HCT116 (cell line): ENCODE data around the gene GRIA1. TPM values are rescaled to one million over a fixed set of nuclear protein-coding genes. Genes with fewer than 3 reads are reported as not detected.

Experiments
- ATAC-seq: fragments of 200-7000 bp; cut with Tn5 transposase; 2 replicates; pipeline ENCODE4 v1.9.1; 2020; ENCODE audit warnings: mild to moderate bottlenecking, moderate library complexity
- BruUV-seq: library from RNA; stranded (reverse); fragments of 400-500 nt; replicated peaks from 2 replicates; lab custom pipeline; 2021; lab: Mats Ljungman, UMichigan
- CTCF ChIA-PET: fragments of 300-600 bp; sonication (Branson Sonifier 250); formaldehyde crosslinking; loops from one replicate; lab custom pipeline; 2021; ENCODE audit warnings: antibody characterized with exemption; lab: Charles Lee
- POLR2A ChIA-PET: fragments of 300-600, 350-600 bp; sonication (Branson Sonifier 250); formaldehyde crosslinking; loops from one replicate; lab custom pipeline; 2021; ENCODE audit warnings: antibody characterized with exemption; lab: Charles Lee
- RAD21 ChIA-PET, 2 experiments: fragments of 300-600 bp; sonication (Branson Sonifier 250); formaldehyde crosslinking; loops; one replicate each; lab custom pipeline; 2023; ENCODE audit warnings: low total read pairs in 2 of 2; ENCODE audit not compliant: uncharacterized antibody in 2 of 2, unreplicated experiment in 2 of 2, low non-redundant PET in 1 of 2; lab: Charles Lee
- DNase-seq: peaks from one replicate; pipeline ENCODE4 v3.0.0-alpha.2; 2010; ENCODE audit warnings: low read depth, low spot score
- H2AFZ ChIP-seq: fragments of 200-600 bp; shearing (Covaris generic), sonication (generic); 2 replicates; pipeline ENCODE4 v1.6.1; 2017; ENCODE audit warnings: low read depth, mixed run types, mixed read lengths, antibody characterized with exemption, low read length; ENCODE audit not compliant: poor library complexity, severe bottlenecking
- H3K27ac ChIP-seq: 2 replicates; pipeline ENCODE4 v1.5.1; 2012; ENCODE audit warnings: low read depth, low read length
- H3K27me3 ChIP-seq: fragments of 200-600 bp; sonication (generic); 2 replicates; pipeline ENCODE4 v1.6.1; 2016; ENCODE audit warnings: mixed run types, low read length, mixed read lengths; ENCODE audit not compliant: insufficient read depth
- H3K36me3 ChIP-seq, 2 experiments: fragments of 200-500 bp in 1 of 2; fragments of 200-600 bp in 1 of 2; sonication (Bioruptor generic) in 1 of 2; sonication (generic) in 1 of 2; 2 replicates each; pipeline versions ENCODE4 v1.5.1 to v1.6.1; 2014 to 2016; ENCODE audit warnings: low read length in 2 of 2, inconsistent platforms in 1 of 2, mixed read lengths in 1 of 2, mixed run types in 1 of 2; ENCODE audit not compliant: insufficient read depth in 2 of 2, control insufficient read depth in 1 of 2
- H3K4me1 ChIP-seq, 2 experiments: fragments of 200-600 bp in 1 of 2; sonication (generic) in 1 of 2; 2 replicates each; pipeline versions ENCODE4 v1.5.1 to v1.6.1; 2012 to 2017; ENCODE audit warnings: low read length in 2 of 2, inconsistent platforms in 1 of 2, mild to moderate bottlenecking in 1 of 2, mixed read lengths in 1 of 2, mixed run types in 1 of 2, moderate library complexity in 1 of 2; ENCODE audit not compliant: insufficient read depth in 2 of 2, control insufficient read depth in 1 of 2
- H3K4me2 ChIP-seq: fragments of 200-600 bp; sonication (generic); 2 replicates; pipeline ENCODE4 v1.6.1; 2017; ENCODE audit warnings: mixed run types, low read length, mixed read lengths
- H3K4me3 ChIP-seq, 2 experiments: fragments of 200-600 bp in 1 of 2; sonication (generic) in 1 of 2; replicated peaks in 1 of 2; 2 replicates each; pipeline ENCODE4 v1.5.1; 2011 to 2016; ENCODE audit warnings: low read length in 2 of 2, control low read depth in 1 of 2, low read depth in 1 of 2, mild to moderate bottlenecking in 1 of 2, mixed read lengths in 1 of 2, mixed run types in 1 of 2
- H3K79me2 ChIP-seq: fragments of 200-600 bp; sonication (generic); 2 replicates; pipeline ENCODE4 v1.6.1; 2017; ENCODE audit warnings: mild to moderate bottlenecking, mixed run types, low read length, moderate library complexity, mixed read lengths; ENCODE audit not compliant: insufficient read depth
- H3K9ac ChIP-seq: fragments of 200-600 bp; sonication (generic); 2 replicates; pipeline ENCODE4 v1.6.1; 2016; ENCODE audit warnings: low read length, mixed read lengths
- H3K9me2 ChIP-seq: fragments of 200-600 bp; sonication (generic), shearing (Covaris generic); 2 replicates; pipeline ENCODE4 v1.6.1; 2017; ENCODE audit warnings: mixed run types, mild to moderate bottlenecking, moderate library complexity; ENCODE audit not compliant: insufficient read depth
- H3K9me3 ChIP-seq, 2 experiments: fragments of 200-500 bp in 1 of 2; fragments of 200-600 bp in 1 of 2; sonication (Bioruptor generic) in 1 of 2; sonication (generic) in 1 of 2; 2 replicates each; pipeline ENCODE4 v1.6.1; 2014 to 2017; ENCODE audit warnings: low read length in 2 of 2, mixed read lengths in 2 of 2, inconsistent platforms in 1 of 2, low read depth in 1 of 2, mild to moderate bottlenecking in 1 of 2, mixed run types in 1 of 2, moderate library complexity in 1 of 2; ENCODE audit not compliant: control insufficient read depth in 1 of 2, insufficient read depth in 1 of 2
- H4K20me1 ChIP-seq: fragments of 200-600 bp; sonication (generic), shearing (Covaris generic); 2 replicates; pipeline ENCODE4 v1.6.1; 2017; ENCODE audit warnings: mixed run types, mild to moderate bottlenecking, moderate library complexity; ENCODE audit not compliant: insufficient read depth
- ATF3 ChIP-seq: IDR thresholded peaks from 2 replicates; pipeline ENCODE4 v1.6.1; 2012
- CBX3 ChIP-seq: IDR thresholded peaks from 2 replicates; pipeline ENCODE4 v1.6.1; 2012; ENCODE audit warnings: low read depth
- CEBPB ChIP-seq: IDR thresholded peaks from 2 replicates; pipeline ENCODE4 v1.6.1; 2012; ENCODE audit warnings: low read depth
- ELF1 ChIP-seq: IDR thresholded peaks from 2 replicates; pipeline ENCODE4 v1.6.1; 2012; ENCODE audit warnings: low read depth, borderline replicate concordance
- EZH2 ChIP-seq: fragments of 200-600 bp; sonication (generic); IDR thresholded peaks from 2 replicates; pipeline ENCODE4 v1.6.1; 2017; ENCODE audit warnings: antibody characterized with exemption, mixed run types
- EZH2phosphoT487 ChIP-seq: fragments of 200-600 bp; IDR thresholded peaks from 2 replicates; pipeline ENCODE4 v1.6.1; 2018; ENCODE audit warnings: antibody characterized with exemption, borderline replicate concordance
- MAX ChIP-seq: IDR thresholded peaks from 2 replicates; pipeline ENCODE4 v1.6.1; 2012
- POLR2A ChIP-seq: IDR thresholded peaks from 2 replicates; pipeline ENCODE4 v1.7.0; 2011; ENCODE audit warnings: borderline replicate concordance; ENCODE audit not compliant: insufficient read depth, insufficient read length; ENCODE audit errors: extremely low read depth
- POLR2AphosphoS5 ChIP-seq: IDR thresholded peaks from 2 replicates; pipeline ENCODE4 v1.6.1; 2011; ENCODE audit warnings: mild to moderate bottlenecking, low read depth, low read length, moderate library complexity
- RAD21 ChIP-seq: IDR thresholded peaks from 2 replicates; pipeline ENCODE4 v1.6.1; 2012; ENCODE audit warnings: low read depth, mild to moderate bottlenecking
- SIN3A ChIP-seq: IDR thresholded peaks from 2 replicates; pipeline ENCODE4 v1.6.1; 2012; ENCODE audit warnings: low read depth
- SP1 ChIP-seq: IDR thresholded peaks from 2 replicates; pipeline ENCODE4 v1.6.1; 2012; ENCODE audit warnings: low read depth
- SRF ChIP-seq: IDR thresholded peaks from 2 replicates; pipeline ENCODE4 v1.6.1; 2012; ENCODE audit warnings: low read depth
- TCF7L2 ChIP-seq: IDR thresholded peaks from 2 replicates; pipeline ENCODE4 v1.7.0; 2011; ENCODE audit warnings: borderline replicate concordance, inconsistent platforms; ENCODE audit not compliant: insufficient read depth, insufficient read length; ENCODE audit errors: extremely low read depth
- ZBTB33 ChIP-seq: IDR thresholded peaks from 2 replicates; pipeline ENCODE4 v1.6.1; 2011; ENCODE audit warnings: mild to moderate bottlenecking, low read length, moderate library complexity; ENCODE audit not compliant: insufficient replicate concordance; ENCODE audit errors: extremely low read depth
- ZFX ChIP-seq: fragments of 450-650 bp; IDR thresholded peaks from 2 replicates; pipeline ENCODE4 v1.6.1; 2017
- ZNF274 ChIP-seq: fragments of 200-500 bp; sonication (Bioruptor generic); IDR thresholded peaks from 2 replicates; pipeline ENCODE4 v1.6.1; 2014; ENCODE audit warnings: mild to moderate bottlenecking, low read depth, low read length, inconsistent platforms
- intact Hi-C: fragments of 100-400 bp; cut with micrococcal nuclease; formaldehyde crosslinking; loops from 2 replicates; pipeline ENCODE4 v1.10.0; 2022
- total RNA-seq: library from RNA; stranded (reverse); gene quantifications from one replicate; pipeline ENCODE4 v1.2.1, GENCODE V29; 2021; ENCODE audit not compliant: unreplicated experiment

The GRIA1 gene
- total RNA-seq, 1 experiment from 2014 or later: not detected

- TF ChIP-seq ZBTB33 (no peak), SRF (no peak), POLR2AphosphoS5 (no peak), SP1 (no peak), TCF7L2 (no peak), POLR2A (no peak), RAD21 (no peak), EZH2 (no peak), ZNF274 (no peak), MAX (no peak)
Observed at GRCh38 chr5:153780876-153781705, 290.6 kb downstream of the GRIA1 start (continued).

- Histone ChIP-seq H4K20me1 (no peaks in the 10 kb centered on the region), H3K4me1 (no peaks in the 10 kb centered on the region), H3K36me3 (no peaks in the 10 kb centered on the region), H3K9me2 (no peaks in the 10 kb centered on the region), H3K4me3 (no peak overlapping the region)
- CTCF ChIA-PET: no interaction called here
- RAD21 ChIA-PET: no interaction called here
- POLR2A ChIA-PET: no interaction called here
- no peak for DNase-seq
- TF ChIP-seq ZBTB33 (no peak), EZH2 (no peak), EZH2phosphoT487 (no peak), ZFX (no peak), RAD21 (no peak), ATF3 (no peak), CEBPB (no peak), CBX3 (no peak), SP1 (no peak), SIN3A (no peak), ELF1 (no peak), MAX (no peak)
- TF ChIP-seq, all 23 proteins: peak for 0
- no peaks in the 10 kb centered on the region for H3K9me3 ChIP-seq
- H3K9ac ChIP-seq: no peak overlapping the region
- no peak for ATAC-seq
- peaks cover 31% of the 10 kb centered on the region for H3K27me3 ChIP-seq
- H3K79me2 ChIP-seq: no peaks in the 10 kb centered on the region
- no peak overlapping the region for H3K4me2 ChIP-seq
- intact Hi-C loops: no loop called here
- no peak overlapping the region for H3K27ac ChIP-seq
- no peak overlapping the region for H2AFZ ChIP-seq
- no TSS peak for BruUV-seq
Observed at GRCh38 chr5:153782589-153783361, 292.3 kb downstream of the GRIA1 start.
